ENCODE measurements around the gene FOXJ1.

DNA sequence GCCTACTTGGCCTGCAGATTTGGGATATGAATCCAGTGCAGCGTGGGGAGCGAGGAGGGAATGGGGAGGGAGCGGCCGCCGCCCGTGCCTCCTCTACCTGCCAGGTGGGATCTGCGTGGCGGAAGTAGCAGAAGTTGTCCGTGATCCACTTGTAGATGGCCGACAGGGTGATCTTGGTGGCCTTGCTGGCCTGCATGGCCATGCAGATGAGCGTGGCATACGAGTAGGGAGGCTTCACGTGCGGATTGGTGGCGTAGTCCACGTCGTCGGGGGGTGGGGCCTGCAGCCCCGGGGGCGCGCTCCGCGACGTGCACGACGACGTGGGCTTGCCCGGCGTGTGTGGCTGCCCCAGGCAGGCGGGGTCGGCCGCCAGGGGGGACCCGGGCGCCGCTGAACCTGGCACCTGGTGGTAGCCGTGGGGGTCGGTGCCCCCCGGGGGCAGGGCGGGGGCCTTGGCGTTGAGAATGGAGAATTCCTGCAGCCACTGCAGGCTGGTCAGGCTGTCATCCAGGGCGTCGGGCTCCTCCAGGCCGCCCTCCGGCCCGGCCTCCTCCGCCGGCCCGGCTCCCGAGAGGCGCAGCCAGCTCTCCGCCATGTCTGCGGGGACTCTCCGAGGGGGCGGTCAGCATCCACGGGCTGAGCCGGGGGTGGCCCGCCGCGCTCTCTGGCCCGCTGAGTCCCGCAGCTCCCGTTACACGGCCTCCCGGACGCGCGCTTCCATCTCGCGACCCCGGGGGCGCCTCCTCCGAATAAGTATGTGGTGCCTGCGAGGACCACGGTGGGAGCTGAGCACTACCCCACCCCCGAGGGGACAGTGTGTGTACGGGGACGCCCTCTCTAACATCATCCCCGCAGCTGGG, 1.0 kb downstream of the FOXJ1 start:
- TF ChIP-seq, protein P1, sequence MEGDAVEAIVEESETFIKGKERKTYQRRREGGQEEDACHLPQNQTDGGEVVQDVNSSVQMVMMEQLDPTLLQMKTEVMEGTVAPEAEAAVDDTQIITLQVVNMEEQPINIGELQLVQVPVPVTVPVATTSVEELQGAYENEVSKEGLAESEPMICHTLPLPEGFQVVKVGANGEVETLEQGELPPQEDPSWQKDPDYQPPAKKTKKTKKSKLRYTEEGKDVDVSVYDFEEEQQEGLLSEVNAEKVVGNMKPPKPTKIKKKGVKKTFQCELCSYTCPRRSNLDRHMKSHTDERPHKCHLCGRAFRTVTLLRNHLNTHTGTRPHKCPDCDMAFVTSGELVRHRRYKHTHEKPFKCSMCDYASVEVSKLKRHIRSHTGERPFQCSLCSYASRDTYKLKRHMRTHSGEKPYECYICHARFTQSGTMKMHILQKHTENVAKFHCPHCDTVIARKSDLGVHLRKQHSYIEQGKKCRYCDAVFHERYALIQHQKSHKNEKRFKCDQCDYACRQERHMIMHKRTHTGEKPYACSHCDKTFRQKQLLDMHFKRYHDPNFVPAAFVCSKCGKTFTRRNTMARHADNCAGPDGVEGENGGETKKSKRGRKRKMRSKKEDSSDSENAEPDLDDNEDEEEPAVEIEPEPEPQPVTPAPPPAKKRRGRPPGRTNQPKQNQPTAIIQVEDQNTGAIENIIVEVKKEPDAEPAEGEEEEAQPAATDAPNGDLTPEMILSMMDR (conservative IDR thresholded peaks at IDR 0.05; ENCODE audit: low read depth, low read length): no peak
- TF ChIP-seq EZH2 (IDR thresholded peaks at IDR 0.05; ENCODE audit: low read length, unreplicated experiment): no peak
- no peak for TF ChIP-seq EZH2phosphoT487 (IDR thresholded peaks at IDR 0.05; ENCODE audit: borderline replicate concordance, low read length)

Measured in PC-3 (cell line).